ENCODE measurements around the gene DICER1. TPM values are rescaled to one million over a fixed set of nuclear protein-coding genes. Genes with fewer than 3 reads are reported as not detected.

DICER1 gene
- total RNA-seq, 1 donor from 2014 or later = 69.6 TPM

GRCh38 chr14:95111507-95112164 is 45.7 kb downstream of the DICER1 start:
- no peaks in the 10 kb centered on the region for H3K27me3 Mint-ChIP-seq
- no peak for DNase-seq
- H3K9me3 Mint-ChIP-seq = no peaks in the 10 kb centered on the region
- intact Hi-C loops (cut with micrococcal nuclease) = no loop called here
- POLR2A ChIA-PET = no interaction called here
- no peaks in the 10 kb centered on the region for H3K4me1 Mint-ChIP-seq
- H3K4me3 Mint-ChIP-seq = no peak overlapping the region
- no peak for ATAC-seq (ENCODE audit: low read depth)
- CTCF ChIA-PET = interaction anchor here (2.3 kb wide), 1 partner anchor 249 kb away, joined by 8 read pairs; no protein-coding TSS in a partner anchor
- TF ChIP-seq CTCF (IDR thresholded peaks at IDR 0.05) = no peak
- H3K36me3 Mint-ChIP-seq (ENCODE audit: low read depth) = peaks cover 88% of the 10 kb centered on the region
- no peak overlapping the region for H3K27ac Mint-ChIP-seq

- no peaks in the 10 kb centered on the region for H3K4me1 Mint-ChIP-seq
- no peaks in the 10 kb centered on the region for H3K27me3 Mint-ChIP-seq
- intact Hi-C loops (cut with micrococcal nuclease) = no loop called here
- DNase-seq (no peak), ATAC-seq (ENCODE audit: low read depth) (no peak)
- POLR2A ChIA-PET = no interaction called here
- H3K4me3 Mint-ChIP-seq = no peak overlapping the region
- no peak for TF ChIP-seq CTCF (IDR thresholded peaks at IDR 0.05)
- CTCF ChIA-PET = interaction anchor here (2.3 kb wide), 1 partner anchor 251 kb away, joined by 8 read pairs; no protein-coding TSS in a partner anchor
- H3K9me3 Mint-ChIP-seq = no peaks in the 10 kb centered on the region
- H3K27ac Mint-ChIP-seq = no peak overlapping the region
- H3K36me3 Mint-ChIP-seq (ENCODE audit: low read depth) = peaks cover 79% of the 10 kb centered on the region
These were observed 47.2 kb downstream of the DICER1 start for GRCh38 chr14:95110178-95110577.

GRCh38 chr14:95107711-95108110 is 49.6 kb downstream of the DICER1 start:
- CTCF ChIA-PET = interaction anchor here (0.6 to 2.0 kb wide), 2 partner anchors 9 to 253 kb away, joined by 3 to 4 read pairs; no protein-coding TSS in a partner anchor
- POLR2A ChIA-PET = no interaction called here
- Mint-ChIP-seq H3K27me3 (no peaks in the 10 kb centered on the region), H3K27ac (no peak overlapping the region), H3K9me3 (no peaks in the 10 kb centered on the region), H3K4me3 (no peak overlapping the region), H3K4me1 (no peaks in the 10 kb centered on the region), H3K36me3 (ENCODE audit: low read depth) (peaks cover 79% of the 10 kb centered on the region)
- intact Hi-C loops (cut with micrococcal nuclease) = no loop called here
- DNase-seq (no peak), ATAC-seq (ENCODE audit: low read depth) (no peak)
- TF ChIP-seq CTCF (IDR thresholded peaks at IDR 0.05) = no peak

GRCh38 chr14:95106971-95107370 is 50.4 kb downstream of the DICER1 start:
- no peaks in the 10 kb centered on the region for H3K4me1 Mint-ChIP-seq
- intact Hi-C loops (cut with micrococcal nuclease) = no loop called here
- H3K27ac Mint-ChIP-seq = no peak overlapping the region

GRCh38 chr14:95104911-95105310 is 52.4 kb downstream of the DICER1 start:
- intact Hi-C loops (cut with micrococcal nuclease) = no loop called here
- Mint-ChIP-seq H3K4me3 (no peak overlapping the region), H3K27me3 (no peaks in the 10 kb centered on the region), H3K9me3 (no peaks in the 10 kb centered on the region), H3K27ac (no peak overlapping the region), H3K4me1 (no peaks in the 10 kb centered on the region), H3K36me3 (ENCODE audit: low read depth) (peaks cover 83% of the 10 kb centered on the region)
- TF ChIP-seq CTCF (IDR thresholded peaks at IDR 0.05) = no peak
- ChIA-PET POLR2A (no interaction called here), CTCF (no interaction called here)
- ATAC-seq (ENCODE audit: low read depth) (no peak), DNase-seq (no peak)

More at GRCh38 chr14:95106971-95107370, 50.4 kb downstream of the DICER1 start:
- POLR2A ChIA-PET = no interaction called here
- H3K4me3 Mint-ChIP-seq = no peak overlapping the region
- no peaks in the 10 kb centered on the region for H3K9me3 Mint-ChIP-seq
- DNase-seq (no peak), ATAC-seq (ENCODE audit: low read depth) (no peak)
- no peaks in the 10 kb centered on the region for H3K27me3 Mint-ChIP-seq
- CTCF ChIA-PET = interaction anchor here (0.7 to 2.0 kb wide), 2 partner anchors 254 to 1590 kb away, joined by 3 to 4 read pairs; no protein-coding TSS in a partner anchor
- TF ChIP-seq CTCF (IDR thresholded peaks at IDR 0.05) = no peak
- peaks cover 83% of the 10 kb centered on the region for H3K36me3 Mint-ChIP-seq (ENCODE audit: low read depth)

All from activated B cell treated with CpG ODN at 0.5 μM for 24 hours (primary cell).